Nephron progenitor cell (in vitro differentiated cells): ENCODE measurements around the gene OPN5.

Experiments
- DNase-seq: peaks from one replicate; pipeline ENCODE4 v3.0.0; 2021
- H3K27ac Mint-ChIP-seq: 2 replicates; pipeline ENCODE4 v1.8.0; 2021; ENCODE audit warnings: mild to moderate bottlenecking, moderate library complexity, mixed read lengths
- H3K27me3 Mint-ChIP-seq: 2 replicates; pipeline ENCODE4 v1.8.0; 2021; ENCODE audit warnings: mild to moderate bottlenecking, low read depth, mixed read lengths; ENCODE audit not compliant: poor library complexity
- H3K36me3 Mint-ChIP-seq: 2 replicates; pipeline ENCODE4 v1.8.0; 2021; ENCODE audit warnings: low read depth, mixed read lengths
- H3K4me1 Mint-ChIP-seq: 2 replicates; pipeline ENCODE4 v1.8.0; 2021; ENCODE audit warnings: mixed read lengths
- H3K4me3 Mint-ChIP-seq: 2 replicates; pipeline ENCODE4 v1.8.0; 2021; ENCODE audit warnings: mild to moderate bottlenecking, moderate library complexity, mixed read lengths
- H3K9me3 Mint-ChIP-seq: 2 replicates; pipeline ENCODE4 v1.8.0; 2021; ENCODE audit warnings: mild to moderate bottlenecking, moderate library complexity, mixed read lengths
- TF ChIP-seq, protein P1 (sequence below): fragments of 200-600 bp; sonication (generic); IDR thresholded peaks from 2 replicates; pipeline ENCODE4 v1.5.0; 2021; ENCODE audit warnings: antibody characterized with exemption

Gene OPN5

DNA sequence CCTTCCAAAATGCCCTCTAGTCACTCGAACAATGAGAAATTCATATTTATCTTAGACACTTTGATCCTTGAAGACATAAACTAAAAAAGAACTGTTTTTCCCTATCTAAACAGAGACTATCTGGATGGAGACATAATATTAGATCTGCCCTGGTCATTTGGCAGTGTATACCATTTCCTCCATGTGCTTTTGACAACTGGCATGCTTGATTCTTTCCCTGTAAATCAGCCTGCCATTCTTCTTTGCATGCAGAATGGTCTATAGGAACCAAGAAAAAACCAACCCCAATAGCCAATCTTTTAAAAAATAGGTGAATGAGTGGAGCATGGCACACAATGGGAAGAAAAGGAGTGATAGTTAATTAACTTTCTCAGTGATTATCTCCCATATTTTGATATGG is 93.8 kb downstream of the OPN5 start:
- TF ChIP-seq, protein P1, sequence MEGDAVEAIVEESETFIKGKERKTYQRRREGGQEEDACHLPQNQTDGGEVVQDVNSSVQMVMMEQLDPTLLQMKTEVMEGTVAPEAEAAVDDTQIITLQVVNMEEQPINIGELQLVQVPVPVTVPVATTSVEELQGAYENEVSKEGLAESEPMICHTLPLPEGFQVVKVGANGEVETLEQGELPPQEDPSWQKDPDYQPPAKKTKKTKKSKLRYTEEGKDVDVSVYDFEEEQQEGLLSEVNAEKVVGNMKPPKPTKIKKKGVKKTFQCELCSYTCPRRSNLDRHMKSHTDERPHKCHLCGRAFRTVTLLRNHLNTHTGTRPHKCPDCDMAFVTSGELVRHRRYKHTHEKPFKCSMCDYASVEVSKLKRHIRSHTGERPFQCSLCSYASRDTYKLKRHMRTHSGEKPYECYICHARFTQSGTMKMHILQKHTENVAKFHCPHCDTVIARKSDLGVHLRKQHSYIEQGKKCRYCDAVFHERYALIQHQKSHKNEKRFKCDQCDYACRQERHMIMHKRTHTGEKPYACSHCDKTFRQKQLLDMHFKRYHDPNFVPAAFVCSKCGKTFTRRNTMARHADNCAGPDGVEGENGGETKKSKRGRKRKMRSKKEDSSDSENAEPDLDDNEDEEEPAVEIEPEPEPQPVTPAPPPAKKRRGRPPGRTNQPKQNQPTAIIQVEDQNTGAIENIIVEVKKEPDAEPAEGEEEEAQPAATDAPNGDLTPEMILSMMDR = no peak
- Mint-ChIP-seq H3K36me3 (no peaks in the 10 kb centered on the region), H3K4me3 (no peak overlapping the region), H3K4me1 (no peaks in the 10 kb centered on the region), H3K27me3 (no peaks in the 10 kb centered on the region), H3K27ac (no peak overlapping the region), H3K9me3 (no peaks in the 10 kb centered on the region)
- no peak for DNase-seq
